NT2/D1 (cell line): ENCODE results near the gene APC2.

Experiments
- DNase-seq: peaks from one replicate; pipeline ENCODE4 v3.0.0-alpha.2; 2011; ENCODE audit warnings: low read depth, low spot score
- H3K27me3 ChIP-seq: 2 replicates; pipeline ENCODE4 v1.6.0; 2011; ENCODE audit warnings: mild to moderate bottlenecking; ENCODE audit not compliant: insufficient read length, insufficient read depth
- H3K36me3 ChIP-seq: 2 replicates; pipeline ENCODE4 v1.6.1; 2011; ENCODE audit warnings: mild to moderate bottlenecking, low read length, mixed read lengths; ENCODE audit not compliant: insufficient read depth, insufficient read length
- H3K4me1 ChIP-seq: 2 replicates; pipeline ENCODE4 v1.5.1; 2011; ENCODE audit not compliant: insufficient read depth, insufficient read length
- H3K4me3 ChIP-seq: 2 replicates; pipeline ENCODE4 v1.5.1; 2011; ENCODE audit warnings: low read depth; ENCODE audit not compliant: insufficient read length
- H3K9ac ChIP-seq: 2 replicates; pipeline ENCODE4 v1.6.0; 2011; ENCODE audit warnings: low read depth; ENCODE audit not compliant: insufficient read length
- H3K9me3 ChIP-seq: 2 replicates; pipeline ENCODE4 v1.5.1; 2011; ENCODE audit warnings: mild to moderate bottlenecking, low read length; ENCODE audit not compliant: insufficient read depth
- SUZ12 ChIP-seq: IDR thresholded peaks from 2 replicates; pipeline ENCODE4 v1.6.1; 2011; ENCODE audit not compliant: insufficient read length, insufficient read depth; ENCODE audit errors: extremely low read depth
- YY1 ChIP-seq: IDR thresholded peaks from 2 replicates; pipeline ENCODE4 v1.6.1; 2011; ENCODE audit not compliant: insufficient read length, insufficient read depth
- ZNF274 ChIP-seq: IDR thresholded peaks from 2 replicates; pipeline ENCODE4 v1.6.1; 2011; ENCODE audit warnings: mild to moderate bottlenecking, low read depth, low read length

The APC2 gene

GRCh38 chr19:1407528-1408299 lies 42.2 kb upstream of the APC2 start, which contains the start of gene DAZAP1:
Gene DAZAP1, plus strand, starts transcription at chr19:1407586. Its CDS starts 188 bp downstream, at chr19:1407774.
- Histone ChIP-seq H3K4me3 (peak within 1 kb of the TSS; percentile 78), H3K9me3 (no peaks in the 10 kb centered on the region), H3K9ac (peak within 1 kb of the TSS; percentile 97), H3K36me3 (peaks cover 42% of the 10 kb centered on the region), H3K4me1 (peaks cover 25% of the 10 kb centered on the region), H3K27me3 (no peaks in the 10 kb centered on the region)
- TF ChIP-seq ZNF274 (no peak), SUZ12 (no peak), YY1 (no peak)
- DNase-seq, result no peak

DNA sequence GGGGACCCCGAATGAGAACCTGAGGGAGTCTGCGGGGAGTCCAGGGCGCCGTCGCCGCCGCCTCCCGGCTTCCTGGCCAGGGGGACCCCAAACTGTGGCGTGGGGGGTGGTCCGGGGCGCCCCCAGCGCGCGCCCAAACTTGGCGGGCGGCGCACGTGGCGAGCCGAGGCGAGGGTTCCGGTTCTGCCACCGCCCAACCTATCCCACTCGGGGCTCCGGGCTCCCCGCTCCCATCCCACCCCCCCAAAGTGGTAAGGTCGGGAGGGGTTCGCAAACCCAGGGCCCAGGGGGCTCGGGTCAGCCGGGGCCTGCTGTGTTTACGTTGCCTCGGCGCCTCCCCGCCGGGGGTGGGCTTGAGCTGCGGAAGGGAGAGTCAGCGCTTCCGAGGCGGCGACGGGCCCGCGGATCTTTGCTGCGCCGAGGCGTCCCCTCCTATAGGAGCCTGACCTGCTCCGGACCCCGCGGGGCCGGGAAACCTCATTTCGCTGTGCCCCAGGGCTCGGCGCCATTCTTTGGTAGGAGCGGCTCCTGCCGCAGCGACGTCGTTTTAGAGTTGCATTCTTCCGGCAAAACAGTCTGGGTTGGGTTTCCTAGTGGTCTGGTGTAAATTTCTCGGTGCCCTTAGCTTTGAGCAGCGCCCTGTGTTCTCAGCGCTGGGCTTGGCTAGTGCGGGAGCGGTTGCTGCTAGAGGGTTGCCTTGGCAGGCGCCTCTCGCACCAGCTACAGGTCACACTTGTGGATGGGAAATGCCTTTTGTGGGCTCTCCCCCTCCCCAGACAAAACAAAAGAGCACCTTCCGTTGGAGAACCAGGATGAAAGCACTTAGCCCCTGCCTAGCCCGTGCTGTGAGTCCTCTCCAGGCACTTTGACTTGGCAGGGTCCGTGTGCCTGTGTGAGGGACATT lies 41.4 kb upstream of the APC2 start:
- peak overlapping the region; percentile 97 for H3K9ac ChIP-seq
- no peaks in the 10 kb centered on the region for H3K27me3 ChIP-seq
- no peak for TF ChIP-seq YY1
- TF ChIP-seq ZNF274, result no peak
- no peak for TF ChIP-seq SUZ12
- H3K4me3 ChIP-seq, result peak overlapping the region; percentile 67
- H3K9me3 ChIP-seq, result no peaks in the 10 kb centered on the region
- peaks cover 25% of the 10 kb centered on the region for H3K4me1 ChIP-seq
- no peak for DNase-seq
- H3K36me3 ChIP-seq, result peaks cover 50% of the 10 kb centered on the region

DNA sequence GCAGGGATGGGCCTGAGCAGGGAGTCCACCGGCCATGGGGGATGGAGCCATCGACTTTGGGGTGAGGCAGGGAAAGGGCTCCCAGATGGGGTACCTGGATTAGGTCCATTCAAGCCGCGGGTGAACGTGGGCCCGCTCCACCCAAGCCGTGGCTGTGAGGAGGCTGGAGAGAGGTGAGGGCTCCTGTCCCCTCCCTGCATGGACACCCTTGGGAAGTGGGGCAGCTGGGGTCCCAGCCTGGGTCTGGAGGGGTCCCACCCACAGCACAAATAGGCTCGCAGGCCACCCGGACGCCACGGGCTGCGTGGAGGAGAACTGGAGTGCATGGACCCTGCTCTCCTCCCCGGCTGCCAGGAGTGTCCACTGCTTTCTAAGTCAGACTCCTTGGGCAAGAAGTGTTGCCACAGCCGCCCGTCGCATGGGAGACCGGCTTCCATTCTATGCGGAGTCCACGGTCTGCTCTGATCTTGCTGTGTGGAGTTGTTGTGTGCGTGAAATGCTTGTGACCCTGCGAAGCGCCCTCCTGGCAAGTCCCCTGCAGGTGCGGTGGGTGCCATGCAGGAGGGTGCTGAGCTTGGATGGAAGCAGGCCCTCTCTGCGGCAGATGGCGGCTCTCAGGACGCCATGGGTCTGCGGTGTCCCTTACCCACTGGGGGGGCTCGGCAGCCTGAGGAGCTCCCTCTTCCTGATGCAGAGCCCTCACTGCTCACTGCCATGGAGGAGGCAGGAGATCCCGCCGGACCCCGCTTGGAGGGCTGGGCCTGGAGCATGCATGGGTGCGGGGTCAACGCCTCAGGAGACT lies 40.5 kb upstream of the APC2 start:
- H3K27me3 ChIP-seq, result no peaks in the 10 kb centered on the region
- no peaks in the 10 kb centered on the region for H3K9me3 ChIP-seq
- H3K9ac ChIP-seq, result peak overlapping the region; percentile 97
- DNase-seq, result no peak
- peaks cover 25% of the 10 kb centered on the region for H3K4me1 ChIP-seq
- no peak for TF ChIP-seq SUZ12
- no peak for TF ChIP-seq ZNF274
- no peak for TF ChIP-seq YY1
- peaks cover 58% of the 10 kb centered on the region for H3K36me3 ChIP-seq
- peak overlapping the region; percentile 67 for H3K4me3 ChIP-seq

GRCh38 chr19:1410136-1410786 lies 39.7 kb upstream of the APC2 start:
- no peaks in the 10 kb centered on the region for H3K27me3 ChIP-seq
- no peak for TF ChIP-seq SUZ12
- TF ChIP-seq YY1, result no peak
- TF ChIP-seq ZNF274, result no peak
- peaks cover 29% of the 10 kb centered on the region for H3K4me1 ChIP-seq
- H3K36me3 ChIP-seq, result peaks cover 60% of the 10 kb centered on the region
- H3K4me3 ChIP-seq, result peak overlapping the region; percentile 22
- no peaks in the 10 kb centered on the region for H3K9me3 ChIP-seq
- DNase-seq, result no peak
- H3K9ac ChIP-seq, result peak overlapping the region; percentile 97

- peaks cover 60% of the 10 kb centered on the region for H3K36me3 ChIP-seq
- no peaks in the 10 kb centered on the region for H3K9me3 ChIP-seq
- DNase-seq, result no peak
- H3K27me3 ChIP-seq, result no peaks in the 10 kb centered on the region
- no peak overlapping the region for H3K4me3 ChIP-seq
- peaks cover 31% of the 10 kb centered on the region for H3K4me1 ChIP-seq
- peak overlapping the region; percentile 97 for H3K9ac ChIP-seq
- TF ChIP-seq ZNF274 (no peak), YY1 (no peak), SUZ12 (no peak)
Observed at GRCh38 chr19:1410789-1411188, 39.1 kb upstream of the APC2 start.

GRCh38 chr19:1411255-1412191 lies 38.4 kb upstream of the APC2 start:
- H3K27me3 ChIP-seq, result no peaks in the 10 kb centered on the region
- H3K4me1 ChIP-seq, result peaks cover 39% of the 10 kb centered on the region
- DNase-seq, result no peak
- peaks cover 67% of the 10 kb centered on the region for H3K36me3 ChIP-seq
- H3K4me3 ChIP-seq, result no peak overlapping the region
- no peak for TF ChIP-seq ZNF274
- no peak for TF ChIP-seq YY1
- no peak for TF ChIP-seq SUZ12
- no peaks in the 10 kb centered on the region for H3K9me3 ChIP-seq
- H3K9ac ChIP-seq, result peak overlapping the region; percentile 26
